CD14-positive monocyte (primary cell): ENCODE data around the gene PTK7. TPM values are rescaled to one million over a fixed set of nuclear protein-coding genes. Genes with fewer than 3 reads are reported as not detected.
A peak's percentile ranks its signal among the peaks of the same experiment; 100 is the strongest.

Experiments
- DNase-seq, 3 donors: peaks; one replicate each; pipeline ENCODE4 v3.0.0-alpha.2; 2011 to 2022
- H2AFZ ChIP-seq: 2 replicates; pipeline ENCODE4 v1.6.0; 2012; ENCODE audit warnings: mild to moderate bottlenecking, low read depth, low read length, inconsistent platforms; ENCODE audit not compliant: insufficient read depth, poor library complexity, severe bottlenecking
- H3K27ac ChIP-seq, 2 donors: 1 replicate in 1 of 2; 2 replicates in 1 of 2; pipeline ENCODE4 v1.5.1; 2012 to 2013; ENCODE audit warnings: low read length in 2 of 2, control low read depth in 1 of 2, inconsistent platforms in 1 of 2, low read depth in 1 of 2, mild to moderate bottlenecking in 1 of 2
- H3K27me3 ChIP-seq, 2 donors: one replicate each; pipeline versions ENCODE4 v1.6.0 to v1.6.1; 2011 to 2013; ENCODE audit warnings: low read length in 2 of 2; ENCODE audit not compliant: control insufficient read depth in 2 of 2, insufficient read depth in 2 of 2
- H3K36me3 ChIP-seq, 2 donors: replicated peaks in 1 of 2; 1 replicate in 1 of 2; 2 replicates in 1 of 2; pipeline versions ENCODE4 v1.5.1 to v1.6.1; 2012 to 2013; ENCODE audit warnings: low read length in 2 of 2, control low read depth in 1 of 2, inconsistent platforms in 1 of 2, mild to moderate bottlenecking in 1 of 2; ENCODE audit not compliant: insufficient read depth in 2 of 2, control insufficient read depth in 1 of 2
- H3K4me1 ChIP-seq, 2 donors: 1 replicate in 1 of 2; 2 replicates in 1 of 2; pipeline versions ENCODE4 v1.5.1 to v1.6.1; 2012 to 2013; ENCODE audit warnings: low read length in 2 of 2, control low read depth in 1 of 2, inconsistent platforms in 1 of 2, mild to moderate bottlenecking in 1 of 2, moderate library complexity in 1 of 2; ENCODE audit not compliant: insufficient read depth in 2 of 2, control insufficient read depth in 1 of 2
- H3K4me2 ChIP-seq: replicated peaks from 2 replicates; pipeline ENCODE3; 2012; ENCODE audit warnings: low read length, moderate library complexity, mild to moderate bottlenecking; ENCODE audit not compliant: poor library complexity, severe bottlenecking; ENCODE audit errors: extremely low read depth
- H3K4me3 ChIP-seq, 3 experiments: fragments of 200-600 bp in 1 of 3; sonication (generic) in 1 of 3; replicated peaks in 1 of 3; 1 replicate in 2 of 3; 2 replicates in 1 of 3; pipeline ENCODE4 v1.5.1; 2011 to 2013; ENCODE audit warnings: low read length in 3 of 3, mild to moderate bottlenecking in 3 of 3, control low read depth in 2 of 3, low read depth in 2 of 3, inconsistent platforms in 1 of 3, moderate library complexity in 1 of 3
- H3K79me2 ChIP-seq: 2 replicates; pipeline ENCODE4 v1.6.0; 2012; ENCODE audit warnings: mild to moderate bottlenecking, control low read depth, inconsistent platforms, low read length, moderate library complexity; ENCODE audit not compliant: insufficient read depth
- H3K9ac ChIP-seq: 2 replicates; pipeline ENCODE4 v1.6.0; 2017; ENCODE audit warnings: low read length, mild to moderate bottlenecking; ENCODE audit not compliant: insufficient read depth, poor library complexity, severe bottlenecking
- H3K9me3 ChIP-seq, 2 donors: replicated peaks in 1 of 2; 1 replicate in 1 of 2; 2 replicates in 1 of 2; pipeline versions ENCODE4 v1.5.1 to v1.6.1; 2012 to 2013; ENCODE audit warnings: low read length in 2 of 2, control low read depth in 1 of 2; ENCODE audit not compliant: control insufficient read depth in 1 of 2, insufficient read depth in 1 of 2
- H4K20me1 ChIP-seq: 2 replicates; pipeline ENCODE4 v1.6.0; 2012; ENCODE audit warnings: mild to moderate bottlenecking, low read length, control low read depth, moderate library complexity; ENCODE audit not compliant: insufficient read depth
- H3K27ac Mint-ChIP-seq, 7 donors: one replicate each; pipeline ENCODE4 v1.8.0; 2020; ENCODE audit warnings: mild to moderate bottlenecking in 7 of 7, mixed read lengths in 7 of 7, moderate library complexity in 6 of 7, inconsistent platforms in 2 of 7
- H3K27me3 Mint-ChIP-seq, 3 donors: one replicate each; pipeline ENCODE4 v1.8.0; 2021 to 2022; ENCODE audit warnings: low read depth in 3 of 3, mild to moderate bottlenecking in 3 of 3, mixed read lengths in 3 of 3, moderate library complexity in 3 of 3, inconsistent platforms in 1 of 3
- H3K36me3 Mint-ChIP-seq, 2 donors: one replicate each; pipeline ENCODE4 v1.8.0; 2020; ENCODE audit warnings: mixed read lengths in 2 of 2, inconsistent platforms in 1 of 2, mild to moderate bottlenecking in 1 of 2
- H3K4me1 Mint-ChIP-seq: one replicate; pipeline ENCODE4 v1.8.0; 2020; ENCODE audit warnings: mild to moderate bottlenecking, mixed read lengths
- H3K4me3 Mint-ChIP-seq, 2 donors: one replicate each; pipeline ENCODE4 v1.8.0; 2020; ENCODE audit warnings: mild to moderate bottlenecking in 2 of 2, mixed read lengths in 2 of 2, moderate library complexity in 1 of 2
- H3K9me3 Mint-ChIP-seq, 7 donors: one replicate each; pipeline ENCODE4 v1.8.0; 2020 to 2022; ENCODE audit warnings: mixed read lengths in 7 of 7, mild to moderate bottlenecking in 6 of 7, moderate library complexity in 6 of 7, inconsistent platforms in 2 of 7
- WGBS: methylation state at CpG from one replicate; pipeline ENCODE4 v1.1.5; 2013; ENCODE audit warnings: missing lambda C conversion rate; ENCODE audit not compliant: insufficient coverage; 5-methylcytosine and 5-hydroxymethylcytosine counted together
- intact Hi-C, 2 donors: fragments of 100-400 bp; cut with micrococcal nuclease; formaldehyde crosslinking; loops; one replicate each; pipeline versions ENCODE4 v1.15.0 to v1.15.1; 2023
- polyA plus RNA-seq, 3 donors: library from polyadenylated mRNA; depleted of rRNA in 1 of 3; unstranded in 2 of 3; stranded (reverse) in 1 of 3; fragments of 300-500 nt in 2 of 3; fragments of >200 nt in 1 of 3; fragmentation: Illumina TruSeq in 2 of 3; gene quantifications; 1 replicate in 2 of 3; 2 replicates in 1 of 3; pipeline ENCODE4 v1.2.3, GENCODE V29; 2012 to 2021
- TF ChIP-seq, protein P1 (sequence below): fragments of 200-600 bp; IDR thresholded peaks from one replicate; pipeline ENCODE4 v1.8.0; 2022; ENCODE audit warnings: antibody characterized with exemption, mild to moderate bottlenecking

The PTK7 gene
- polyA plus RNA-seq, 3 donors: 0.19 TPM; not detected in 2

DNA sequence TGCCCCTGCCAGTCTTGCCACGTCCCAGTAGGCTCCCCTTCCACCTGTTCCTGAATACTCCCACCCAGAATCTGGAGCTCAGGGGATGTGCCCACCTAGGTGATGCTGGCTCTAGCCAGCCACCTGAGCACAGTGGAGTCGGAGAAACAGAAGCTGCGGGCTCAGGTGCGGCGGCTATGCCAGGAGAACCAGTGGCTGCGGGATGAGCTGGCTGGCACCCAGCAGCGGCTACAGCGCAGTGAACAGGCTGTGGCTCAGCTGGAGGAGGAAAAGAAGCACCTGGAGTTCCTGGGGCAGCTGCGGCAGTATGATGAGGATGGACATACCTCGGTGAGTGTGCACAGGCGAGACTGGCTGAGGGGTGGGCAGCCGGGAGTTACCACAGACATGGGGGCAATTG lies 13.3 kb upstream of the PTK7 start:
- no peak overlapping the region for H2AFZ ChIP-seq
- peaks cover 14% of the 10 kb centered on the region for H3K79me2 ChIP-seq
- H3K27me3 Mint-ChIP-seq: no peaks in the 10 kb centered on the region
- no peaks in the 10 kb centered on the region for H3K9me3 ChIP-seq
- WGBS: 97% methylated on average over 7 of the region's 12 CpGs
- H3K27ac ChIP-seq: no peak overlapping the region
- peaks cover 15 to 18% of the 10 kb centered on the region in 2 donors for H3K36me3 Mint-ChIP-seq
- H3K36me3 ChIP-seq: peaks cover 4 to 16% of the 10 kb centered on the region in 2 donors
- H3K4me3 Mint-ChIP-seq: no peak overlapping the region
- H3K27ac Mint-ChIP-seq: no peak overlapping the region
- peaks cover 25% of the 10 kb centered on the region for H3K4me1 Mint-ChIP-seq
- H3K9ac ChIP-seq: no peak overlapping the region
- no peaks in the 10 kb centered on the region for H3K27me3 ChIP-seq
- DNase-seq: no peak
- intact Hi-C loops: no loop called here
- no peak overlapping the region for H3K4me2 ChIP-seq
- no peak overlapping the region for H3K4me3 ChIP-seq
- no peaks in the 10 kb centered on the region for H3K9me3 Mint-ChIP-seq
- TF ChIP-seq, protein P1, sequence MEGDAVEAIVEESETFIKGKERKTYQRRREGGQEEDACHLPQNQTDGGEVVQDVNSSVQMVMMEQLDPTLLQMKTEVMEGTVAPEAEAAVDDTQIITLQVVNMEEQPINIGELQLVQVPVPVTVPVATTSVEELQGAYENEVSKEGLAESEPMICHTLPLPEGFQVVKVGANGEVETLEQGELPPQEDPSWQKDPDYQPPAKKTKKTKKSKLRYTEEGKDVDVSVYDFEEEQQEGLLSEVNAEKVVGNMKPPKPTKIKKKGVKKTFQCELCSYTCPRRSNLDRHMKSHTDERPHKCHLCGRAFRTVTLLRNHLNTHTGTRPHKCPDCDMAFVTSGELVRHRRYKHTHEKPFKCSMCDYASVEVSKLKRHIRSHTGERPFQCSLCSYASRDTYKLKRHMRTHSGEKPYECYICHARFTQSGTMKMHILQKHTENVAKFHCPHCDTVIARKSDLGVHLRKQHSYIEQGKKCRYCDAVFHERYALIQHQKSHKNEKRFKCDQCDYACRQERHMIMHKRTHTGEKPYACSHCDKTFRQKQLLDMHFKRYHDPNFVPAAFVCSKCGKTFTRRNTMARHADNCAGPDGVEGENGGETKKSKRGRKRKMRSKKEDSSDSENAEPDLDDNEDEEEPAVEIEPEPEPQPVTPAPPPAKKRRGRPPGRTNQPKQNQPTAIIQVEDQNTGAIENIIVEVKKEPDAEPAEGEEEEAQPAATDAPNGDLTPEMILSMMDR: no peak
- no peaks in the 10 kb centered on the region for H4K20me1 ChIP-seq
- peaks cover 14 to 22% of the 10 kb centered on the region in 2 donors for H3K4me1 ChIP-seq

DNA sequence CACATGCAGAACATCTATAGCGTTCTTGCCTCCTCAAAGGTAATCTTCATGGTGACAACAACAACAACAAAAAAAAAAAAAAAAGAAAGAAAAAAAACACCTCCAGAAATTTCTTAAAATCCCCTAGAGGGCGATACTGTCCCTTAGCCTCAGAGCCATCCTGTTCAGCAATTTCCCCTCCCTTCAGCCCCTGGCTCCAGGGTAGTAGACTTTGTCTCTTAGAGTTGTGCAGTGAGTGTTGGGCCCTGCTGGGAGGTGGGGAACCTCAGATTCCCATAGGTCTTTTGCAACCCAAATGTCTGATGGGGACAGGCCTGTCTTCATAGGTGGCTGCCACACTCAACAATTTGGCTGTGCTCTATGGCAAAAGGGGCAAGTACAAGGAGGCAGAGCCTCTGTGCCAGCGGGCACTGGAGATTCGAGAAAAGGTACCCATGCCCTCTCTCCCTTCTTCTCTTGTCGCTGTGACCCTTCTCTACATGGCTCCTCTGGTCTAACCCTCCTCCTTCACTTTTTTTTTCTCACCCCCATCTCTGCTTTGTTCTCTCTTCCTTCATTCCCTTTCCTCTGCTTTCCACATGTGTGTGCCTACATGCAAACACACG lies 6.0 kb upstream of the PTK7 start:
- Histone ChIP-seq H4K20me1 (no peaks in the 10 kb centered on the region), H3K4me1 (no peaks in the 10 kb centered on the region), H3K4me2 (no peak overlapping the region), H3K4me3 (no peak overlapping the region), H3K9me3 (no peaks in the 10 kb centered on the region), H3K36me3 (peaks cover 4 to 13% of the 10 kb centered on the region in 2 donors), H3K27me3 (no peaks in the 10 kb centered on the region), H2AFZ (no peak overlapping the region), H3K9ac (no peak overlapping the region), H3K27ac (no peak overlapping the region), H3K79me2 (no peaks in the 10 kb centered on the region)
- DNase-seq: peak in 1 of 3 donors; percentile 13
- intact Hi-C loops: no loop called here
- H3K9me3 Mint-ChIP-seq: peaks cover 0 to 1% (median 0%) of the 10 kb centered on the region in 7 donors
- 97% methylated on average over 4 of the region's 6 CpGs for WGBS
- H3K36me3 Mint-ChIP-seq: peaks cover 20 to 27% of the 10 kb centered on the region in 2 donors
- peaks cover 0 to 4% (median 2%) of the 10 kb centered on the region in 3 donors for H3K27me3 Mint-ChIP-seq
- H3K4me3 Mint-ChIP-seq: no peak overlapping the region
- H3K27ac Mint-ChIP-seq: peak overlapping the region in 1 of 7 donors; percentile 8
- TF ChIP-seq, protein P1: peak; percentile 49
- no peaks in the 10 kb centered on the region for H3K4me1 Mint-ChIP-seq
